K562 (cell line): Measurements from ENCODE around the gene CORIN.

ENCODE experiments used
- CC2D1A ChIP-seq: fragments of 450-650 bp; IDR thresholded peaks from 2 replicates; pipeline ENCODE4 v1.6.1; 2017; ENCODE audit warnings: mild to moderate bottlenecking
- CHD2 ChIP-seq: IDR thresholded peaks from 2 replicates; pipeline ENCODE4 v1.6.1; 2011; ENCODE audit warnings: low read depth, low read length
- JUND ChIP-seq, 2 experiments: IDR thresholded peaks; 2 replicates in 1 of 2; 3 replicates in 1 of 2; pipeline ENCODE4 v1.6.1; 2011; ENCODE audit warnings: borderline replicate concordance in 2 of 2, low read depth in 2 of 2, low read length in 2 of 2, improper control_type of control experiment in 1 of 2, missing biosample characterization in 1 of 2, missing genetic modification characterization in 1 of 2, missing genetic modification reagents in 1 of 2
- KDM2B ChIP-seq: fragments of 250-450 bp; sonication (Bioruptor Pico); IDR thresholded peaks from 2 replicates; pipeline ENCODE4 v1.8.0; 2021; ENCODE audit warnings: mild to moderate bottlenecking, moderate library complexity
- NFIX ChIP-seq: fragments of 250-450 bp; sonication (Bioruptor Pico); IDR thresholded peaks from 2 replicates; pipeline ENCODE4 v1.4.0; 2020; ENCODE audit warnings: low read depth, mild to moderate bottlenecking, moderate library complexity
- SMARCA4 ChIP-seq: fragments of 450-650 bp; IDR thresholded peaks from 2 replicates; pipeline ENCODE4 v1.6.1; 2016
- SNIP1 ChIP-seq: fragments of 450-650 bp; IDR thresholded peaks from 2 replicates; pipeline ENCODE4 v1.7.1; 2017; ENCODE audit warnings: low read depth, mild to moderate bottlenecking
- TEAD1 ChIP-seq, 2 experiments: fragments of 450-650 bp in 1 of 2; sonication (generic) in 1 of 2; formaldehyde crosslinking; IDR thresholded peaks; 2 replicates each; pipeline versions ENCODE4 v1.4.0 to v1.8.0; 2020 to 2022; ENCODE audit warnings: mild to moderate bottlenecking in 2 of 2, missing genetic modification reagents in 1 of 2
- TEAD4 ChIP-seq, 2 experiments: sonication (generic) in 1 of 2; formaldehyde crosslinking in 1 of 2; IDR thresholded peaks; 2 replicates each; pipeline versions ENCODE4 v1.6.1 to v1.8.0; 2012 to 2022; ENCODE audit warnings: borderline replicate concordance in 1 of 2, inconsistent platforms in 1 of 2, low read length in 1 of 2, mild to moderate bottlenecking in 1 of 2, missing genetic modification reagents in 1 of 2
- ZKSCAN1 ChIP-seq: fragments of 150-350 bp; IDR thresholded peaks from 2 replicates; pipeline ENCODE4 v1.6.1; 2016; ENCODE audit warnings: low read depth, low read length
- ZNF133 ChIP-seq: fragments of 250-450 bp; sonication (Bioruptor Pico); IDR thresholded peaks from 2 replicates; pipeline ENCODE4 v1.4.0; 2020; ENCODE audit warnings: mild to moderate bottlenecking
- ZNF253 ChIP-seq: fragments of 250-450 bp; sonication (Bioruptor Pico); conservative IDR thresholded peaks from 2 replicates; pipeline ENCODE4 v1.6.1; 2021; ENCODE audit warnings: mild to moderate bottlenecking

DNA sequence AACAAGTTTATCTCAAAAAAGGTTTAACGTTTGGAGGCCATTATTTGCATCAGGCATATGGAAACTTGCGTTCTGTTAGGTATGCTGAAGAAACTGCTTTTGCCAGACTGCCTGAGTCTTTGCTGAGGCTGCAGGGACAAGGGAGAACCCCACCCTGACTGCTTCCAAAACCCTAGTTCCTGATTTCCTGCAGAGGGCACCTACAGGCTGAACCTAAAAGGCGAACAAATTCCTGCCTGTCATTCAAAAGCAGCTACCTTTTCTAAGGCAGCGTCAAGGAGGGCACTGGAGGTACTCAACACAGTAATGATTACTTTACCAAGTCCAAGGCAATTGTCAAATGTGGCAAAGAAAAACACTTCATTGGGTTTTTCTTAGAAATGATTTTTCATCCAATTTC is 578 bp upstream of the CORIN start:
- TF ChIP-seq ZNF253 = no peak
- no peak for TF ChIP-seq CC2D1A
- no peak for TF ChIP-seq SNIP1
- no peak for TF ChIP-seq CHD2
- TF ChIP-seq KDM2B (CRISPR knock-in tag) = no peak
- no peak for TF ChIP-seq NFIX (CRISPR knock-in tag)
- no peak for TF ChIP-seq JUND (IDR thresholded peaks at IDR 0.05; ENCODE audit: borderline replicate concordance, low read depth, low read length)
- no peak for TF ChIP-seq JUND (tag; IDR thresholded peaks at IDR 0.05; ENCODE audit: borderline replicate concordance, low read depth, low read length)
- no peak for TF ChIP-seq SMARCA4
- no peak for TF ChIP-seq TEAD1 (CRISPR knock-in tag; IDR thresholded peaks at IDR 0.05)
- TF ChIP-seq ZKSCAN1 = no peak
- no peak for TF ChIP-seq ZNF133
- TF ChIP-seq TEAD4 (IDR thresholded peaks at IDR 0.05; ENCODE audit: low read length) = no peak
- no peak for TF ChIP-seq TEAD4 (CRISPR knock-in tag; IDR thresholded peaks at IDR 0.05; ENCODE audit: borderline replicate concordance)
